GM21717 (cell line): Measurements from ENCODE around the gene MYL6.
"Not testable (repeated sequence)": the region's sequence is repeated elsewhere in the genome, so short reads cannot be mapped to it uniquely, and the experiment has no call there.

Experiments used
- ATAC-seq: cut with Tn5 transposase; IDR thresholded peaks from one replicate; pipeline ENCODE4 v1.9.1; 2021; ENCODE audit warnings: mild to moderate bottlenecking, moderate library complexity; ENCODE audit not compliant: unreplicated experiment

The MYL6 gene

DNA sequence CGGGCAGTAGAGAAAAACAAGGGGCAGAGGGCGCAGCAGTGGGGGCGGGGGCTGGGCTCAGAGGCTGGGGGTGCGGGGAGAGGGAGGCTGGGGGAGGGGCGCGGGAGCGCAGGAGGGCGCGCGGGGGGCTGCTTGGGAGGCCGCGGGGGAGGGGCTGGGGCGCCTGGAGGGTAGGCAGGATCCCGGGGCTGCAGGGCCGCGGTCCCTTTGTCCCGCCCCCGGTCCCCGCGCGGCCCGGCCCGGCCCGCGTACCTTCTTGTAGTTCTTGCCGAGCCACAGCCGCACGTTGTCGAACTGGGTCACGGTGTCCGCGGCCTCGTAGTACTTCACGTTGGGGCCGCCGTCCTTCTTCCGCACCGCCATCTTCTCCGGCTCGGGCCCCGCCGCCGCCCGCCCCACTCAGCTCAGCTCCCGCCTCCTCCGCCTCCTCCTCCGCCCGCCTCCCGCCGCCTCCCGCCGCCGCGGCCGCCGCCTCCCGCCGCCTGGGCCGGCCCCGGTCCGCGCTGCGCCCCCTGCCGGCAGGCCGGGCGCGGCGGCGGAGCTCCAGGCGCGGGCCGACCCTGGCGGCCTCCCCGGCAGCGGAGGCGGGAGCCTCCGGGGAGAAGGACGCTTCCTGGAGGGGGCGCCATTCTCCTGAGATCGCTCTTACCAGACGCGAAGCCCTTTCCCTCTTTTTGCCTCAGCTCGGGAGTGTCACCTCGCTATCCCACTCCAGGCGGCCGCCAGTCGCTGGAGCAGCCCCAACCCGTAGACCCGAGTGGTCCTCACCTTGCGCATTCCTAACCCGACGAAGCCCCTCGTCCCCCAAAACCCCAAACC lies 31.1 kb downstream of the MYL6 start, which contains the start of gene SMARCC2:
TSS of gene SMARCC2 (minus strand) at position 385 of the 819 bp plus-strand sequence. CDS start at position 363, 22 bp downstream.
- ATAC-seq = peak; percentile 64

DNA sequence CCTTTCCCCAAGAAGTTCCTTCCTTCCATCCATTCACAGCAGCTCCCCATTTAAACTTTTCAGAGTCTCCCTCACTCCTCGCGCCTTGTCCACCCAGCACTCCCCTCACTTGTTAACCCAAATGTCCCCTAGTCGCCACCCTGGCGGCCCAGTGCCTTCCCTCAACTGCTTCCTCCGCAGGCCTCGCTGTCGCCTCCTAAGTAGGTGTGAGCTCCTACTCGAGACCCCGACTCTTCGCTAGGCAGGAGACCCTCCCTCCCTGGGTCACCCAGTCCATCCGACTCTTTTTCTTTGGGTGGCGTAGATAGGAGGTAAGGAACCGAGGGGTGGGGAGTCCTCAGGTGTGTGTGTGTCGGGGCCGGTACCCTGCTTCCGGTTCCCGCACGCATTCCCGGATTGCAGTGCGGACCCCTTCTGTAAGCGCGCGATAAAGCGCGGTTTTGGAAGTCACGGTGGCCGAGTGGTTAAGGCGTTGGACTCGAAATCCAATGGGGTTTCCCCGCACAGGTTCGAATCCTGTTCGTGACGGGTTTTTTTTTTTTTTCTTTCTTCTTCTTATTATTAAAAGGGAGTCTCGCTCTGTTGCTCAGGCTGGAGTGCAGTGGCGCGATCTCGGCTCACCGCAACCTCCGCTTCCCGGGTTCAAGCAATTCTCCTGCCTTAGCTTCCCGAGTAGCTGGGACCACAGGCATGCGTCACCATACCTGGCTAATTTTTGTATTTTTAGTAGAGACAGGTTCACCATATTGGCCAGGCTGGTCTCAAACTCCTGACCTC lies 31.9 kb downstream of the MYL6 start:
- ATAC-seq = peak; percentile 35

DNA sequence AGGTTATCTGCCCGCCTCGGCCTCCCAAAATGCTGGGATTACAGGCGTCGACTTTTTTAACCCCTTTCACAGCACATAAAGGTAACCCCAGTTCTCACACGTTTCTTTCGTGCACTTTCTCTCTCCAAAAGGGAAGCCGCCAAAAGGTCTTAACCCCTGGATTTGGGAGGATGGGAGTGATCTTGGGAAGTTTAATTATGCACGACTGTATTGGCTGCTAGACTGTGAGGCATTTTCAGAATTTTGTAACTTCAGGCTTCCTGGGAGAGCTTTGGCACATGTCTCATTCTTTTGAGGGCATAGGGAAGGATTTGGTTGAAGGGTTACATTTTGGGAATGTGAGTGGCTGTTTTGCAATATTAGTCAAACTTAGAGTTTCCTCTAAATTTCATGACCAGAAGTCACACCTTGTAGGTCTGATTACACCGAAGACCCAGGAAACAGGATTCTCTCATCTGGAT lies 32.6 kb downstream of the MYL6 start:
- no peak for ATAC-seq

DNA sequence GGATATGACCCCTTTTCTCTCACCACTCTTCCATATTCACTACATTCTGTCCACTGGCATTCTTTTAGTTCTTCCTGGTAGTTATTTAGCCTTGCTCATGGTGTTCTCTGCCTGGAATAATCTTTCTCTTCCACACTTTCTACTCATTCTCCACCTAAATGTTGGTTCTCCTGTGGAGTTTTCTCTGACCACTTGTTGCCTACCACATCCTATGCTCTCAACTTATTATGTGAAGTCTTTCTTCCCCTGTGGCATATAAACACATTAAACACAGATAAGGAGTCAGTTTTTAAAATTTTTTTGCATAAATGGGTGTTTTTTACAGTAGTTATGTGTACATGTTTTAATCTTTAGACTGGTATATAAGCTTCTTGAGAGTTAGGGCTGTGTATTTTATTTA lies 34.4 kb downstream of the MYL6 start:
- no peak for ATAC-seq

DNA sequence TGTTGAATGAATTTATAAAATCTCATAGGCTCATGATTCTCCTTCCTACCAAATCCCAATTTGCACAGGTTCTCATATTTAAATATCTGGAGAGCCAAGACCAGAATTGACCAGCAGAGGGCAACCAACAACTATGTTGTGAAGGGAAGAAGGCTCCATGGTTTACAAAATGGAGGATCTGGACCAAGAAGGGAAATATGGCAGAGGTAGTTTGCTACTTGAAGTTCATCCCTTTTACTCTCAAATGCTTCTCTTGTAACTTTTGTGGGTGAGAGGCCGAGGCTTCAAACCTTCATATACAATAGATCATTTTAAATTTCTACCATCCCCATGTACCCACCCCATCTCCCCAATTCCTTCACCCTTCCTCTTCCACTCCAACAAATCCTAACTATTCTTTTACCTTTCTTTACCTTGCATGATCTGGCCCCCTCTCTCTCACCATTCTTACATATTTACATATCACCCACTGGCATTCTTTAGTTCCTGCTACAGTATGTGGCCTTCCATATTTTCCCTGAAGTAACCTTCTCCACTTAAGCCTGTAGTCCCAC lies 34.9 kb downstream of the MYL6 start:
- ATAC-seq = no peak

DNA sequence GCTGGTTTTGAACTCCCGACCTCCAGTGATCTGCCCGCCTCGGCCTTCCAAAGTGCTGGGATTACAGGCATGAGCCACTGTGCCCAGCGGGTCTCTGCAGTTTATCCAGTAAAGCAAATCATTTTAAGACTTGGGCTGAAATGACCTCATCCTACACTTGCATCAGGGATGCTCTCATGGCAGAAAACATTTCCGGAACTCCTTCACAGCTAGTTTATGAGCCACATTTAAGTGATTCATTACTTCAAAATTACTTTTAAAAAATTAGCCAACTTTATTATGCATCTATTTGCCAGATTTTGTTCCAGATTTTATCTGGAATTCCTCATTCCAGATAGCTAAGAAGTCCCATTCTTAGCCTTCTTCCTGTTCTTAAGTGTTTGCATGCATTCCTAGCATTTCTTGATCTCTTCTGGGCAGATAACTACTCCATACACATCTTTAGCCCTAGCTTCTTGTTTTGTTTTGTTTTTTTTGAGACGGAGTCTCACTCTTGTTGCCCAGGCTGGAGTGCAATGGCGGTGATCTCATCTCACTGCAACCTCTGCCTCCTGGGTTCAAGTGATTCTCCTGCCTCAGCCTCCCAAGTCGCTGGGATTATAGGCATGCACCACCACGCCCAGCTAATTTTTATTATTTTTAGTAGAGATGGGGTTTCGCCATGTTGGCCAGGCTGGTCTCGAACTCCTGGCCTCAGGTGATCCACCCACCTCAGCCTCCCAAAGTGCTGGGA lies 38.8 kb downstream of the MYL6 start:
- not testable (repeated sequence) for ATAC-seq

DNA sequence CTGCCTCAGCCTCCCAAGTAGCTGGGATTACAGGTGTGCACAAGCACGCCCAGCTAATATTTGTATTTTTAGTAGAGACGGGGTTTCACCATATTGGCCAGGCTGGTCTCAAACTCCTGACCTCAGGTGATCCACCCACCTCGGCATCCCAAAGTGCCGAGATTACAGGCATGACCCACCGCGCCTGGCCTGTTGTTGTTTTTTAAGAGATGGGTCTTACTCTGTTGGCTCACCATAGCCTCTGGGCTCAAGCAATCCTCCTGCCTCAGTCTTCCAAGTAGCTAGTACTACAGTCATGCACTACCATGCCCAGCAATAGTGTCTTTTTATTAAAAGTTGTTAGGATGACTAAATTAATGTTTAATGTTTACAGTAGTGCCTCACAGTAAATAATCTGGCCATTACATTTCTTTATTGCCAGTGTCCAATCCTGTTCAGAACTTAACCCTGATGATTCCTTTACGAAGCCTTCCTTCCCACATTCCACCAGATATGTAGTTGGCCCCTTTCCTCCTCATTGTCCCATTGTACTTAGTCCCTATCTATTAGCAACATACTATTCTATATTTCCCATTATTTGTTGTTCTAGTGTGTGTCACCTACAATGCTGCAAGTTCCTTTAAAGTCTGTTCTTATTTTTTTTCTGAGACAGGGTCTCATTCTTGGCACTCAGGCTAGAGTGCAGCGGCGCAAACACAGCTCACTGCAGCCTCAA lies 39.9 kb downstream of the MYL6 start:
- no peak for ATAC-seq

DNA sequence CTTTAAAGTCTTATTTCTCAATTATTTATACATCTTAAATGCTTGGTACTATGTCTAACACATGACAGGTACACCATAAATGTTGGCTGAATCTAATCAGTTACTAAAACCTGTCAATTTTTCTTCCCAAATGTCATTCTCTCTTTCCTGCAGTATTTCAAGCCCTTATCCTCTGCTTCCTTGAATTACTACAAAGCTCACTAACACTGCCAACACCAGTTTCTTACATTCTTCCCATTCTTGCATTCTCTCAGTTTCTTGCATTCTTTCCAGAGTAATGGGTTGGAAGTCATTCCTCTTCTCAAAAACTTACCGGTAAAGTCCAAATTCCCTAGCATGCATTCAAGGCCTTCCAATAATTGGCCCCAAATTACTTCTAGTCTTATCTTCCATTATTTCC lies 40.7 kb downstream of the MYL6 start:
- ATAC-seq = no peak

DNA sequence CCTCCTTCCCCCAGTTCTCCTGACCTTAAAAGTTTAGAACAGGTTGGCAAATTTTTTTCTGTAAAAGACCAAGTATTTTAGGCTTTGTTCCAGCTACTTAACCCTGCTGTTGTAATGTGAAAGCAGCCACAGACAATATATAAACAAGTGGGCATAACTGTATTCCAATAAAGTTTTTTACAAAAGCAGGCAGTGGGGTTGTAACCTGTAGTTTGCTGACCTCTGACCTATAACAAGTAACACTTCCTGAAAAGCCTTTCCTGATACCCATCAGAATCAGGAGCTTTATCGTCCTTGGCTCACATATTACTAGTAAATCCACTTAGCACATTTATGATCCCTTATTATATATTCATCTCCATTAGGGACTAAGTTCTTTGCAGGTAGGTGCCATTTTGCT lies 44.2 kb downstream of the MYL6 start:
- no peak for ATAC-seq

DNA sequence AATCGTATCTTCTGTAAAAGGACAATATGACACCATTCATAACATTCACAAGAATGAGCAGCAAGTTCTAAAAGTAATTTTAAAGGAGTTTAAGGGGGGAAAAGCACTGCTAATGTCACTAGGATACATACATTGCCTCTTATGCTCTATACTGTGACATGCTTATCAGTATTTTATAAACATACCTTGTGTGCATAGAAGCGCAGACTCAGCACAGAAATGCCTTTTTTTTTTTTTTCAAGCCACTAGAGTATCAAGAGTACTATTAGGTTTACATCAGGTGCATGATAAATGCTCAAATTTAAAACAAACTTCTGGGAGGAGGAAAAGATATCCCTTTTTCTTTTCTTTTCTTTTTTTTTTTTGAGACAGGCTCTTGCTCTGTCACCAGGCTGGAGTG lies 44.7 kb downstream of the MYL6 start:
- ATAC-seq = no peak

DNA sequence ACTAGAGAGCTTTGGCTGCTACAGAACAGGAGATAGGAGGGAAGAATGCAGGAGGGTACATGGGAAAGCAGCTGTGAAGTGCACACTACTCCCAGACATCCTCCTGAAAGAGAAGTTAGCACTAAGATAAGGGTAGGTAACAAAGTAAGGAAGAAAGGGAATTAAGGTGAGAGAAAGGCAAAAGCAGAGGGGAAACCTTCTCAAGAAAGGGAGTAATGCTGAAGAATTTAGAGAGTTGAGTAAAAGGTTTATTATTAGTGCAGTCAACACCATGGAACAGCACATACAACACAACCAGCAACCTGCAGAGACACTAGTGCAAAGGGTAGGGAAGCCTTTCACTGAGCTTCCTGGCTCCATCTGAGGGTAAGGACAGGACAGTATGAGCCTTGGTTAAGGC lies 46.1 kb downstream of the MYL6 start:
- no peak for ATAC-seq

DNA sequence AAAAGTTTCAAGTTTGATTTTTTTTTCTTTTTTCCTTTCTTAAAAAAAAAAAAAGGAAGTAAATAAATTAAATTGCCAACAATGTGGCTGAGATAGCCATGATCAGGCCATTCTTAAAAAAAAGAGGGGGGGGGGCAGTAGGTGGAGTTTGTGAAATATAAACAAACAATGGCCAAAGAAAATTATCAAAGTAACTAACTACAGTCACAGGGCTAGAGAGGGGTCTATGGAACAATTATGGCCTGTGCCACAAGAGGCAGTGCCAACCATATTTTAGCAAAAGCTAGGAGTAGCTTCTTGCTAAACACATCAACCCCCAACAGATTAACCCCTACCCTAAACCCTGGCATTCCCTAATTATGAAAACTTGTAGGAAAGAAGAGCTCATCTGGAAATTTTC lies 47.3 kb downstream of the MYL6 start:
- ATAC-seq = no peak

DNA sequence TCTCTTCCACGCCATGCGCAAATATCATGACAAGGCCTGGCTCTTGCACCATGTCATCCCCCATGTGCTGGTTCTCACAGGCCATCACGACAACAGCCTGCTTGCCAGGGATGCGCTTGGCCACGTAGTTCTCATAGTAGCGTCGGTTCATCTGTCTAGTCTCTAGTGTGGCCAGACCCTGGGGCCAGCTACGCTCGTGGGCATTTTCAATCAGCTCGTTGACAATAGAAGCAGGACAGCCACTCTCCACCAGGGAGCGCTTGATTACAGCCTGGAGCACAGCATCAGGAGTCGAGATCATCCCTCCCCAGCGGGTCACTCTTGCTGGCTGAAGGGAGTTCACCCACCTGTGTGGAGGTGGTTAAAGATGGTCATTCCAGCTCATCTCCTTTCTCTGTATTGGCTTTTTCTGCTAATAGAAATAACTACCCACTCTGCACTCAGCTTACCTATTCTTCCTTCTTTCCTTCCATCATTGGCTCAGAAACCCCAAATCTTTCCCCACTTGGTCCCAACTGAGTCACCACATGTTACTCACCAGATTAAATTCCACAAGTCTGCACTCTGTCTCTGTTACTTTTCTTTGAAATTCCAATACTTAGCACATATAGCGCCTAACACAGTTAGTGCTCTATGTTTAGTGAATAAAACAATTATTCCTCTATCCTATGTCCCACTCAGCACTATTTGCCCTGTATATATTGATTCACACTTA lies 48.5 kb downstream of the MYL6 start:
- no peak for ATAC-seq

DNA sequence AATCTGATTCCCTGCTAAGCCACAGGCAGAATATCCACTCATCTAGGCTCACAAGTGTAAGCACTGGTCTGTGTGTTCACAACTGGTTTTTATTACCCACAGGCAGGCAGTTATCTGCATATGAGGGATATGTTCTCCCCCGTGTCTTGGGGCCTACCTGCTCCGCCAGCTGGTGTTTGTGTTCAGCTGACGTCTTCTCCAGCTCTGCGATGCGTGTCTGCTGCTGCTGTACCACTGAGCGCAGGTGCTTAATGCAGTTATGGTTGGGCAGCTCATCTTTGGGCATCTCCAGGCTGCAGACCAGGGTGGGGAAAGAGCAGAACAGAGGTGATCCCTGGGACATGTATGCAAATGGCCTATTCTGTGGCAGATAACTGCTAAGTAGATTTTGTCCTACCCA lies 49.8 kb downstream of the MYL6 start:
- ATAC-seq = no peak
